Measurements from ENCODE around the gene ERC2. TPM values are rescaled to one million over a fixed set of nuclear protein-coding genes. Genes with fewer than 3 reads are reported as not detected.

The ERC2 gene
- total and polyA plus RNA-seq, 11 donors: 0.16 to 3.8 (median 1.6) TPM

DNA sequence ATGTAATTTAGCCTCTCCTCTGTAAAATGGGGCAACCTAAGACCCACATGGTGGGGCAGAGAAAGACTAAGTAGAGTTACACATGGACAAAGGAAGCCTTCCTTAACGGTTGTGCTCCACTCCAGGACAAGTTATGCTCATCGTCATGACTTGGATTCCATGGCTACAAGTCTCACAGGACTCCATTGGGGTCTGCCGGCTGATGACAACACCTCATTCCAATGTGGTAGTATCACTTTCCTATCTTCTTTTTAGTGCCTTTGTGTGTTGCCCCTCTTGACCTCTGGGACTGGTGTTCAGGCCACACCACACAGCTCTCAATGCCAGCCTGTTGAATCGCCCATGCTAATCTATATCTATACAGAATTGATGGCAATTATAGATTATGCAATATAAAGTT lies 799.9 kb downstream of the ERC2 start:
- H3K9me3 ChIP-seq: no peaks in the 10 kb centered on the region
- DNase-seq: no peak
- no peak for ATAC-seq
- H3K36me3 ChIP-seq: no peaks in the 10 kb centered on the region
- no peak overlapping the region for H3K27ac ChIP-seq
- intact Hi-C loops (cut with DNase I): no loop called here
- TF ChIP-seq CTCF (IDR thresholded peaks at IDR 0.05) (no peak), POLR2A (IDR thresholded peaks at IDR 0.05) (no peak)
- no peaks in the 10 kb centered on the region for H3K27me3 ChIP-seq
- no peaks in the 10 kb centered on the region for H3K4me1 ChIP-seq
- WGBS, 4 donors: 56 to 66% (median 61%) methylated on average over 4 of the region's 4 CpGs
- no peak overlapping the region for H3K4me3 ChIP-seq

DNA sequence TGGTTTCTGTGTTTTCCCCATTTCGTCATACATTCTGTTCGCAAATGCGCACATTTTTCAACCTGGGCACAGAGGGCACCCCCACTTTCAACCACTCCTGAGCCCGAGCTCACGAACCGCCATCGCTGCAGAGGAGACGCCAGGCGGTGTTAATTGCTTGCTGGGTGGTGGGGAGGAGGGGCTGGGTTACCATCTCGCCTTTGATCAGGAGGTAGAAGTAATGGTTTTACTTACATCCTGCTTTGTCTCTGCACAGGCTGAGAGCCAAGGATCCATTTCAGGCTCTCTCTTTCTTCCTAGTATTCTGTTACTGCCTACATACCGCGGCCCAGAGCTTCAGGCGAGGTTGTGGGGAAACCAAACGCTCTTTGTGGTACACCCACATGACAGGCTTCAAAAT lies 803.9 kb downstream of the ERC2 start:
- intact Hi-C loops (cut with DNase I): no loop called here
- WGBS, 4 donors: 76 to 84% (median 80%) methylated on average over 14 of the region's 14 CpGs
- Histone ChIP-seq H3K27me3 (peaks cover 0 to 3% (median 0%) of the 10 kb centered on the region in 9 donors), H3K36me3 (no peaks in the 10 kb centered on the region), H3K9me3 (no peaks in the 10 kb centered on the region), H3K4me1 (no peaks in the 10 kb centered on the region), H3K27ac (no peak overlapping the region), H3K4me3 (no peak overlapping the region)
- DNase-seq: no peak
- TF ChIP-seq CTCF (IDR thresholded peaks at IDR 0.05): no peak
- no peak for ATAC-seq

DNA sequence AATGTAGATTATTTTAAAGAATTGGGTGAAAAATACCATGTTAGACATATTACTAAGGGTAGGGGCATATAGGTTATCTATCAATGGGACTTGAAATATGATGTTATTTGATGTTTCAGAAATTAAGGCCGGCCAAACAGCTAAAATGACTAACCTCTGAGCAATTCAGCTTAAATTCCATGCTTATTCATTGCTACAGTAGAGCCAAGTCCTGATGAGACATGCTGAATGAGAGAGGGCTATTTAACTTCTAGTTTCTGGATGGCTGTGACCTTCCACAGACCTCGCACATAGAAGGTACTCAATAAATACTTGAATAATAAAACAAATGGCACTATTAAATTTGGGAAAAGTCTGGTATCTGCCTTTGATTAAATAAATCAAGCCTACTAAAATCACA lies 805.6 kb downstream of the ERC2 start:
- intact Hi-C loops (cut with DNase I): no loop called here
- ATAC-seq: no peak
- no peaks in the 10 kb centered on the region for H3K4me1 ChIP-seq
- peaks cover 0 to 3% (median 0%) of the 10 kb centered on the region in 9 donors for H3K27me3 ChIP-seq
- WGBS, 4 donors: 75 to 83% (median 82%) methylated on average over 2 of the region's 2 CpGs
- no peak overlapping the region for H3K4me3 ChIP-seq
- no peak overlapping the region for H3K27ac ChIP-seq
- no peaks in the 10 kb centered on the region for H3K9me3 ChIP-seq
- H3K36me3 ChIP-seq: no peaks in the 10 kb centered on the region
- TF ChIP-seq POLR2A (IDR thresholded peaks at IDR 0.05): no peak
- TF ChIP-seq CTCF (IDR thresholded peaks at IDR 0.05): no peak
- DNase-seq: no peak

- Histone ChIP-seq H3K4me1 (no peaks in the 10 kb centered on the region), H3K27me3 (peaks cover 0 to 3% (median 0%) of the 10 kb centered on the region in 9 donors), H3K4me3 (no peak overlapping the region), H3K36me3 (no peaks in the 10 kb centered on the region), H3K9me3 (no peaks in the 10 kb centered on the region), H3K27ac (no peak overlapping the region)
- 53 to 65% (median 57%) methylated on average over 4 of the region's 4 CpGs for WGBS, 4 donors
- TF ChIP-seq POLR2A (IDR thresholded peaks at IDR 0.05): no peak
- no peak for TF ChIP-seq CTCF (IDR thresholded peaks at IDR 0.05)
- ATAC-seq (no peak), DNase-seq (no peak)
- intact Hi-C loops (cut with DNase I): no loop called here
Measured at GRCh38 chr3:55661571-55661970, 806.7 kb downstream of the ERC2 start.

All from heart left ventricle (tissue), 16 donors.